ENCODE measurements around the gene LRRC2. TPM values are rescaled to one million over a fixed set of nuclear protein-coding genes. Genes with fewer than 3 reads are reported as not detected.
"Not testable (repeated sequence)": the region's sequence is repeated elsewhere in the genome, so short reads cannot be mapped to it uniquely, and the experiment has no call there.

LRRC2 gene
- total and polyA plus RNA-seq, 2 donors (not counting 3 experiments of a cell fraction or from before 2014, with no cell fraction given), result 0.14 to 0.73 TPM

DNA sequence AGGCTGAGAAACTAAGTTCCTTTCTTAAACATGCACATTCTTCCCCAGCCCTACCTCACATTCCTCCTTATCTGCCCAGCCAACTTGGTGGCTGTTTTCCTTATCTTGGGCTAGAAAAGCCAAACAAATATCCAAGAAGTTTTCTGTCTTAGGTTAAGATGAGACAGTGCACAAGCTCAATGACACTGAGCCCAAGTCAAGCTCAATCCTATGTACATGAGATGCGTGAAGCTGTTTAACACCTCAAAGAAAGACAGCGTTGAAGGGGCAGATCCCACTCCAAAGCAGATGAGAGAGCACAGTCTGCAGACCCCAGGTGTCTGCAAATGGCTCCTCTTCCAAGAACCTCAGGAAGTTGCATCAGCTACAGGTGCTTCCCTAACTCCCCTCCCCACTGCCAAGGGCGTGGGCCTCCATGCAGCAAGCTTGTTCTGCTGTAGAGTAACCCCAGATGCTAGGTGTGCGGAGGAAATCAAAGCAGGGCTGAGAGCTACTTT is 16.6 kb downstream of the LRRC2 start:
- Histone ChIP-seq H3K4me3 (replicated peaks in 1 of 3; ENCODE audit: insufficient read depth in 1 of 3, low read depth in 1 of 3, low read length in 3 of 3) (no peak overlapping the region), H3K9me3 (replicated peaks; ENCODE audit: control insufficient read depth, insufficient read depth, low read length) (no peaks in the 10 kb centered on the region), H2AFZ (ENCODE audit: low read depth, low read length) (no peak overlapping the region), H3K4me2 (ENCODE audit: insufficient read depth, low read length) (no peak overlapping the region), H3K27ac (ENCODE audit: insufficient read depth, low read depth, low read length) (no peak overlapping the region), H4K20me1 (replicated peaks; ENCODE audit: control insufficient read depth, extremely low read depth, insufficient read depth, low read length) (no peaks in the 10 kb centered on the region), H3K36me3 (ENCODE audit: control insufficient read depth in 2 of 2, extremely low read depth in 1 of 2, insufficient read depth in 2 of 2, low read length in 2 of 2) (no peaks in the 10 kb centered on the region), H3K27me3 (ENCODE audit: control insufficient read depth in 2 of 2, insufficient read depth in 2 of 2, low read length in 2 of 2) (peaks cover 0 to 6% of the 10 kb centered on the region in 2 experiments), H3K79me2 (ENCODE audit: control insufficient read depth, insufficient read depth, low read length) (no peaks in the 10 kb centered on the region), H3K9ac (replicated peaks; ENCODE audit: extremely low read depth, insufficient read depth, low read length) (no peak overlapping the region), H3K4me1 (ENCODE audit: control insufficient read depth, extremely low read depth, insufficient read depth, low read length) (no peaks in the 10 kb centered on the region), H3K9me1 (replicated peaks; ENCODE audit: control insufficient read depth, extremely low read depth, insufficient read depth, low read length) (no peaks in the 10 kb centered on the region)
- no TSS peak for BruUV-seq (replicated peaks)
- intact Hi-C loops (cut with micrococcal nuclease), result no loop called here
- POLR2A ChIA-PET, result no interaction called here
- DNase-seq (ENCODE audit: low read depth, low spot score) (no peak), FAIRE-seq (no peak)
- TF ChIP-seq, protein P1, sequence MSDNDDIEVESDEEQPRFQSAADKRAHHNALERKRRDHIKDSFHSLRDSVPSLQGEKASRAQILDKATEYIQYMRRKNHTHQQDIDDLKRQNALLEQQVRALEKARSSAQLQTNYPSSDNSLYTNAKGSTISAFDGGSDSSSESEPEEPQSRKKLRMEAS (IDR thresholded peaks at IDR 0.05; ENCODE audit: insufficient read depth, insufficient read length), result no peak
- TF ChIP-seq, protein P2, sequence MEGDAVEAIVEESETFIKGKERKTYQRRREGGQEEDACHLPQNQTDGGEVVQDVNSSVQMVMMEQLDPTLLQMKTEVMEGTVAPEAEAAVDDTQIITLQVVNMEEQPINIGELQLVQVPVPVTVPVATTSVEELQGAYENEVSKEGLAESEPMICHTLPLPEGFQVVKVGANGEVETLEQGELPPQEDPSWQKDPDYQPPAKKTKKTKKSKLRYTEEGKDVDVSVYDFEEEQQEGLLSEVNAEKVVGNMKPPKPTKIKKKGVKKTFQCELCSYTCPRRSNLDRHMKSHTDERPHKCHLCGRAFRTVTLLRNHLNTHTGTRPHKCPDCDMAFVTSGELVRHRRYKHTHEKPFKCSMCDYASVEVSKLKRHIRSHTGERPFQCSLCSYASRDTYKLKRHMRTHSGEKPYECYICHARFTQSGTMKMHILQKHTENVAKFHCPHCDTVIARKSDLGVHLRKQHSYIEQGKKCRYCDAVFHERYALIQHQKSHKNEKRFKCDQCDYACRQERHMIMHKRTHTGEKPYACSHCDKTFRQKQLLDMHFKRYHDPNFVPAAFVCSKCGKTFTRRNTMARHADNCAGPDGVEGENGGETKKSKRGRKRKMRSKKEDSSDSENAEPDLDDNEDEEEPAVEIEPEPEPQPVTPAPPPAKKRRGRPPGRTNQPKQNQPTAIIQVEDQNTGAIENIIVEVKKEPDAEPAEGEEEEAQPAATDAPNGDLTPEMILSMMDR (IDR thresholded peaks at IDR 0.05; ENCODE audit: extremely low read depth in 1 of 2, insufficient read depth in 1 of 2, low read depth in 1 of 2, low read length in 2 of 2), result no peak
- TF ChIP-seq POLR2AphosphoS5 (IDR thresholded peaks at IDR 0.05; ENCODE audit: insufficient read depth, low read depth, low read length) (no peak), POLR2A (IDR thresholded peaks at IDR 0.05; ENCODE audit: low read depth, low read length) (no peak), FOS (IDR thresholded peaks at IDR 0.05; ENCODE audit: borderline replicate concordance, insufficient read depth, low read length) (no peak), JUN (IDR thresholded peaks at IDR 0.05; ENCODE audit: borderline replicate concordance, insufficient read depth, insufficient read length, low read depth) (no peak), MYC (IDR thresholded peaks at IDR 0.05; ENCODE audit: low read depth, low read length) (no peak), GATA2 (IDR thresholded peaks at IDR 0.05; ENCODE audit: insufficient read depth, insufficient read length, low read depth, low read length) (no peak), EZH2 (IDR thresholded peaks at IDR 0.05; ENCODE audit: borderline replicate concordance, low read depth, low read length, severe bottlenecking) (no peak)
- dilution Hi-C loops (cut with MboI; ENCODE audit: extremely low pct_ligation_motif_present, low sequenced_read_pairs), result no loop called here
- CTCF ChIA-PET, result interaction anchor here (1.0 to 1.8 kb wide), 4 partner anchors 9 to 61 kb away, joined by 3 to 14 read pairs (median 6); no protein-coding TSS in a partner anchor

DNA sequence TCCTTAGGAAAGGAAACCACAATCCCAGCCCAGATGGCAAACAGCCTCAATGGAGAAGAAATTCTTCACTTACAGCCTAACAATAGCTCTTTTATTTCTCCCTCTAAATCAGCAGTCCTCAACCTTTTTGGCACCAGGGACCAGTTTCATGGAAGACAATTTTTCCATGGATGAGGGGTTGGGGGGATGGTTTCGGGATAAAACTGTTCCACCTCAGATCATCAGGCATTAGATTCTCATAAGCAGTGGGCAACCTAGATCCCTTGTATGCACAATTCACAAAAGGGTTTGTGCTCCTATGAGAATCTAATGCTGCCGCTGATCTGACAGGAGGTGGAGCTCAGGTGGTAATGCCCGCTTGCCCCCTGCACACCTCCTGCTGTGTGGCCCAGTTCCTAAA is 17.5 kb downstream of the LRRC2 start:
- DNase-seq (ENCODE audit: low read depth, low spot score); H3K9ac ChIP-seq (replicated peaks; ENCODE audit: extremely low read depth, insufficient read depth, low read length); H2AFZ ChIP-seq (ENCODE audit: low read depth, low read length); H3K4me1 ChIP-seq (ENCODE audit: control insufficient read depth, extremely low read depth, insufficient read depth, low read length); POLR2A ChIA-PET; FAIRE-seq; H4K20me1 ChIP-seq (replicated peaks; ENCODE audit: control insufficient read depth, extremely low read depth, insufficient read depth, low read length); H3K79me2 ChIP-seq (ENCODE audit: control insufficient read depth, insufficient read depth, low read length); intact Hi-C loops (cut with micrococcal nuclease); H3K36me3 ChIP-seq (ENCODE audit: control insufficient read depth in 2 of 2, extremely low read depth in 1 of 2, insufficient read depth in 2 of 2, low read length in 2 of 2); H3K4me3 ChIP-seq (replicated peaks in 1 of 3; ENCODE audit: insufficient read depth in 1 of 3, low read depth in 1 of 3, low read length in 3 of 3); H3K9me3 ChIP-seq (replicated peaks; ENCODE audit: control insufficient read depth, insufficient read depth, low read length); H3K4me2 ChIP-seq (ENCODE audit: insufficient read depth, low read length); H3K27me3 ChIP-seq (ENCODE audit: control insufficient read depth in 2 of 2, insufficient read depth in 2 of 2, low read length in 2 of 2); H3K9me1 ChIP-seq (replicated peaks; ENCODE audit: control insufficient read depth, extremely low read depth, insufficient read depth, low read length); H3K27ac ChIP-seq (ENCODE audit: insufficient read depth, low read depth, low read length); dilution Hi-C loops (cut with MboI; ENCODE audit: extremely low pct_ligation_motif_present, low sequenced_read_pairs); BruUV-seq (replicated peaks): not testable (repeated sequence)
- CTCF ChIA-PET, result interaction anchor here (0.8 to 3.7 kb wide), 5 partner anchors 10 to 99 kb away, joined by 3 to 16 read pairs (median 3); no protein-coding TSS in a partner anchor
